ENCODE data around the gene JAG1. TPM values are rescaled to one million over a fixed set of nuclear protein-coding genes. Genes with fewer than 3 reads are reported as not detected.
"Not testable (repeated sequence)": the region's sequence is repeated elsewhere in the genome, so short reads cannot be mapped to it uniquely, and the experiment has no call there.

Gene JAG1
- total and polyA plus RNA-seq, 4 donors, result 22.4 to 226 (median 150) TPM

GRCh38 chr20:10626896-10627295 lies 46.9 kb downstream of the JAG1 start:
- H3K27ac ChIP-seq (ENCODE audit: low read depth in 1 of 2, low read length in 2 of 2), result no peak overlapping the region
- DNase-seq, result no peak
- H3K4me1 ChIP-seq (ENCODE audit: control insufficient read depth in 1 of 2, insufficient read depth in 2 of 2, low read length in 2 of 2), result peaks cover 3 to 7% of the 10 kb centered on the region in 2 donors
- no peak overlapping the region for H3K4me3 ChIP-seq (ENCODE audit: low read length in 2 of 2)
- 37 to 43% methylated on average over 3 of the region's 3 CpGs for WGBS, 2 donors
- no peak for ATAC-seq (ENCODE audit: low FRiP score)
- H3K27me3 ChIP-seq (ENCODE audit: control insufficient read depth in 1 of 2, insufficient read depth in 2 of 2, low read length in 1 of 2), result no peaks in the 10 kb centered on the region
- intact Hi-C loops (cut with DNase I), result no loop called here
- no peaks in the 10 kb centered on the region for H3K36me3 ChIP-seq (ENCODE audit: control insufficient read depth in 1 of 2, insufficient read depth in 2 of 2, low read length in 1 of 2)
- no peaks in the 10 kb centered on the region for H3K9me3 ChIP-seq (ENCODE audit: control insufficient read depth, low read length)

GRCh38 chr20:10625641-10626040 lies 48.2 kb downstream of the JAG1 start:
- WGBS, 2 donors, result 25 to 42% methylated on average over 2 of the region's 2 CpGs
- ATAC-seq (ENCODE audit: low FRiP score), result no peak
- H3K27ac ChIP-seq (ENCODE audit: low read depth in 1 of 2, low read length in 2 of 2), result no peak overlapping the region
- no peak for DNase-seq
- H3K9me3 ChIP-seq (ENCODE audit: control insufficient read depth, low read length), result no peaks in the 10 kb centered on the region
- H3K4me1 ChIP-seq (ENCODE audit: control insufficient read depth in 1 of 2, insufficient read depth in 2 of 2, low read length in 2 of 2), result peaks cover 3% of the 10 kb centered on the region in 2 donors
- no peaks in the 10 kb centered on the region for H3K27me3 ChIP-seq (ENCODE audit: control insufficient read depth in 1 of 2, insufficient read depth in 2 of 2, low read length in 1 of 2)
- H3K4me3 ChIP-seq (ENCODE audit: low read length in 2 of 2), result no peak overlapping the region
- no peaks in the 10 kb centered on the region for H3K36me3 ChIP-seq (ENCODE audit: control insufficient read depth in 1 of 2, insufficient read depth in 2 of 2, low read length in 1 of 2)
- intact Hi-C loops (cut with DNase I), result no loop called here

- WGBS, 2 donors, result 5% methylated on average over 16 of the region's 16 CpGs
- peak in 1 of 2 donors; percentile 82 for DNase-seq
These were observed 51.0 kb downstream of the JAG1 start for GRCh38 chr20:10622657-10623418.

GRCh38 chr20:10621149-10621548 lies 52.6 kb downstream of the JAG1 start:
- H3K9me3 ChIP-seq (ENCODE audit: control insufficient read depth, low read length), result no peaks in the 10 kb centered on the region
- WGBS, 2 donors, result 69 to 71% methylated on average over 3 of the region's 3 CpGs
- H3K27ac ChIP-seq (ENCODE audit: low read depth in 1 of 2, low read length in 2 of 2), result no peak overlapping the region
- DNase-seq, result no peak
- ATAC-seq (ENCODE audit: low FRiP score), result no peak
- H3K27me3 ChIP-seq (ENCODE audit: control insufficient read depth in 1 of 2, insufficient read depth in 2 of 2, low read length in 1 of 2), result no peaks in the 10 kb centered on the region
- no peaks in the 10 kb centered on the region for H3K36me3 ChIP-seq (ENCODE audit: control insufficient read depth in 1 of 2, insufficient read depth in 2 of 2, low read length in 1 of 2)
- intact Hi-C loops (cut with DNase I), result no loop called here
- H3K4me1 ChIP-seq (ENCODE audit: control insufficient read depth in 1 of 2, insufficient read depth in 2 of 2, low read length in 2 of 2), result peaks cover 0 to 3% of the 10 kb centered on the region in 2 donors
- no peak overlapping the region for H3K4me3 ChIP-seq (ENCODE audit: low read length in 2 of 2)

More at GRCh38 chr20:10622657-10623418, 51.0 kb downstream of the JAG1 start:
- H3K4me3 ChIP-seq (ENCODE audit: low read length in 2 of 2), result peak overlapping the region; percentile 22 to 61
- peaks cover 0 to 3% of the 10 kb centered on the region in 2 donors for H3K4me1 ChIP-seq (ENCODE audit: control insufficient read depth in 1 of 2, insufficient read depth in 2 of 2, low read length in 2 of 2)
- H3K27me3 ChIP-seq (ENCODE audit: control insufficient read depth in 1 of 2, insufficient read depth in 2 of 2, low read length in 1 of 2), result no peaks in the 10 kb centered on the region
- ATAC-seq (ENCODE audit: low FRiP score), result peak; percentile 92
- no peaks in the 10 kb centered on the region for H3K9me3 ChIP-seq (ENCODE audit: control insufficient read depth, low read length)
- H3K36me3 ChIP-seq (ENCODE audit: control insufficient read depth in 1 of 2, insufficient read depth in 2 of 2, low read length in 1 of 2), result no peaks in the 10 kb centered on the region
- H3K27ac ChIP-seq (ENCODE audit: low read depth in 1 of 2, low read length in 2 of 2), result peak overlapping the region; percentile 80 to 93
- intact Hi-C loops (cut with DNase I), result no loop called here

GRCh38 chr20:10619427-10619826 lies 54.4 kb downstream of the JAG1 start:
- DNase-seq (no peak), ATAC-seq (ENCODE audit: low FRiP score) (no peak)
- Histone ChIP-seq H3K27ac (ENCODE audit: low read depth in 1 of 2, low read length in 2 of 2) (no peak overlapping the region), H3K36me3 (ENCODE audit: control insufficient read depth in 1 of 2, insufficient read depth in 2 of 2, low read length in 1 of 2) (no peaks in the 10 kb centered on the region), H3K9me3 (ENCODE audit: control insufficient read depth, low read length) (no peaks in the 10 kb centered on the region), H3K27me3 (ENCODE audit: control insufficient read depth in 1 of 2, insufficient read depth in 2 of 2, low read length in 1 of 2) (no peaks in the 10 kb centered on the region), H3K4me1 (ENCODE audit: control insufficient read depth in 1 of 2, insufficient read depth in 2 of 2, low read length in 2 of 2) (peaks cover 0 to 3% of the 10 kb centered on the region in 2 donors), H3K4me3 (ENCODE audit: low read length in 2 of 2) (no peak overlapping the region)
- intact Hi-C loops (cut with DNase I), result no loop called here
- WGBS, 2 donors, result 27 to 35% methylated on average over 3 of the region's 3 CpGs

- no peaks in the 10 kb centered on the region for H3K27me3 ChIP-seq (ENCODE audit: control insufficient read depth in 1 of 2, insufficient read depth in 2 of 2, low read length in 1 of 2)
- no peak for DNase-seq
- intact Hi-C loops (cut with DNase I), result no loop called here
- H3K4me3 ChIP-seq (ENCODE audit: low read length in 2 of 2), result no peak overlapping the region
- 87 to 90% methylated on average over 6 of the region's 6 CpGs for WGBS, 2 donors
- no peak overlapping the region for H3K27ac ChIP-seq (ENCODE audit: low read depth in 1 of 2, low read length in 2 of 2)
- no peaks in the 10 kb centered on the region for H3K9me3 ChIP-seq (ENCODE audit: control insufficient read depth, low read length)
- ATAC-seq (ENCODE audit: low FRiP score), result no peak
- H3K4me1 ChIP-seq (ENCODE audit: control insufficient read depth in 1 of 2, insufficient read depth in 2 of 2, low read length in 2 of 2), result peaks cover 0 to 2% of the 10 kb centered on the region in 2 donors
- H3K36me3 ChIP-seq (ENCODE audit: control insufficient read depth in 1 of 2, insufficient read depth in 2 of 2, low read length in 1 of 2), result no peaks in the 10 kb centered on the region
These were observed 55.1 kb downstream of the JAG1 start for GRCh38 chr20:10618611-10619245.

- 97 to 99% methylated on average over 4 of the region's 4 CpGs for WGBS, 2 donors
- H3K27ac ChIP-seq (ENCODE audit: low read depth in 1 of 2, low read length in 2 of 2); DNase-seq; H3K9me3 ChIP-seq (ENCODE audit: control insufficient read depth, low read length); ATAC-seq (ENCODE audit: low FRiP score); H3K4me1 ChIP-seq (ENCODE audit: control insufficient read depth in 1 of 2, insufficient read depth in 2 of 2, low read length in 2 of 2); H3K4me3 ChIP-seq (ENCODE audit: low read length in 2 of 2); H3K27me3 ChIP-seq (ENCODE audit: control insufficient read depth in 1 of 2, insufficient read depth in 2 of 2, low read length in 1 of 2); intact Hi-C loops (cut with DNase I); H3K36me3 ChIP-seq (ENCODE audit: control insufficient read depth in 1 of 2, insufficient read depth in 2 of 2, low read length in 1 of 2): not testable (repeated sequence)
These were observed 56.2 kb downstream of the JAG1 start for GRCh38 chr20:10617549-10618133.

GRCh38 chr20:10616212-10616611 lies 57.6 kb downstream of the JAG1 start:
- ATAC-seq (ENCODE audit: low FRiP score) (no peak), DNase-seq (no peak)
- intact Hi-C loops (cut with DNase I), result no loop called here
- WGBS, 2 donors, result 98 to 100% methylated on average over 3 of the region's 3 CpGs
- Histone ChIP-seq H3K27me3 (ENCODE audit: control insufficient read depth in 1 of 2, insufficient read depth in 2 of 2, low read length in 1 of 2) (no peaks in the 10 kb centered on the region), H3K4me1 (ENCODE audit: control insufficient read depth in 1 of 2, insufficient read depth in 2 of 2, low read length in 2 of 2) (no peaks in the 10 kb centered on the region), H3K27ac (ENCODE audit: low read depth in 1 of 2, low read length in 2 of 2) (no peak overlapping the region), H3K36me3 (ENCODE audit: control insufficient read depth in 1 of 2, insufficient read depth in 2 of 2, low read length in 1 of 2) (no peaks in the 10 kb centered on the region), H3K4me3 (ENCODE audit: low read length in 2 of 2) (no peak overlapping the region), H3K9me3 (ENCODE audit: control insufficient read depth, low read length) (no peaks in the 10 kb centered on the region)
